ENCODE measurements around the gene INTS15.

- TF ChIP-seq POLR2AphosphoS5 (IDR thresholded peaks at IDR 0.05) (no peak), EP300 (conservative IDR thresholded peaks at IDR 0.05; ENCODE audit: poor library complexity, severe bottlenecking) (no peak)
- TF ChIP-seq, protein P1, sequence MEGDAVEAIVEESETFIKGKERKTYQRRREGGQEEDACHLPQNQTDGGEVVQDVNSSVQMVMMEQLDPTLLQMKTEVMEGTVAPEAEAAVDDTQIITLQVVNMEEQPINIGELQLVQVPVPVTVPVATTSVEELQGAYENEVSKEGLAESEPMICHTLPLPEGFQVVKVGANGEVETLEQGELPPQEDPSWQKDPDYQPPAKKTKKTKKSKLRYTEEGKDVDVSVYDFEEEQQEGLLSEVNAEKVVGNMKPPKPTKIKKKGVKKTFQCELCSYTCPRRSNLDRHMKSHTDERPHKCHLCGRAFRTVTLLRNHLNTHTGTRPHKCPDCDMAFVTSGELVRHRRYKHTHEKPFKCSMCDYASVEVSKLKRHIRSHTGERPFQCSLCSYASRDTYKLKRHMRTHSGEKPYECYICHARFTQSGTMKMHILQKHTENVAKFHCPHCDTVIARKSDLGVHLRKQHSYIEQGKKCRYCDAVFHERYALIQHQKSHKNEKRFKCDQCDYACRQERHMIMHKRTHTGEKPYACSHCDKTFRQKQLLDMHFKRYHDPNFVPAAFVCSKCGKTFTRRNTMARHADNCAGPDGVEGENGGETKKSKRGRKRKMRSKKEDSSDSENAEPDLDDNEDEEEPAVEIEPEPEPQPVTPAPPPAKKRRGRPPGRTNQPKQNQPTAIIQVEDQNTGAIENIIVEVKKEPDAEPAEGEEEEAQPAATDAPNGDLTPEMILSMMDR (IDR thresholded peaks at IDR 0.05; ENCODE audit: poor library complexity, severe bottlenecking): no peak
These were observed 38.2 kb downstream of the INTS15 start for GRCh38 chr7:6628045-6628444.
